Adrenal gland (tissue), 12 donors: ENCODE data around the gene EXOC6B. TPM values are rescaled to one million over a fixed set of nuclear protein-coding genes. Genes with fewer than 3 reads are reported as not detected.

Experiments
- DNase-seq, 7 donors: peaks; one replicate each; pipeline ENCODE4 v3.0.0-alpha.2; 2019 to 2020
- H3K27ac ChIP-seq, 5 donors: fragments of 200-600 bp; sonication (generic) in 4 of 5; 1 replicate in 3 of 5; 2 replicates in 2 of 5; pipeline versions ENCODE4 v1.5.1 to v1.8.0; 2016 to 2020; ENCODE audit warnings: mild to moderate bottlenecking in 1 of 5
- H3K27me3 ChIP-seq: fragments of 200-600 bp; 2 replicates; pipeline ENCODE4 v1.8.0; 2021
- H3K36me3 ChIP-seq, 2 donors: fragments of 200-600 bp; replicated peaks in 1 of 2; 1 replicate in 1 of 2; 2 replicates in 1 of 2; pipeline versions ENCODE4 v1.5.1 to v1.8.0; 2018 to 2022
- H3K4me1 ChIP-seq, 2 donors: fragments of 200-600 bp; replicated peaks in 1 of 2; 1 replicate in 1 of 2; 2 replicates in 1 of 2; pipeline versions ENCODE4 v1.5.1 to v1.8.0; 2018 to 2021
- H3K4me3 ChIP-seq, 4 donors: fragments of 200-600 bp; sonication (generic) in 3 of 4; one replicate each; pipeline ENCODE4 v1.5.1; 2016 to 2018
- H3K9me3 ChIP-seq, 3 donors: fragments of 200-600 bp; sonication (generic) in 1 of 3; replicated peaks in 1 of 3; 1 replicate in 2 of 3; 2 replicates in 1 of 3; pipeline versions ENCODE4 v1.5.1 to v1.8.0; 2016 to 2021
- POLR2A ChIP-seq, 2 donors: fragments of 450-650 bp; IDR thresholded peaks; one replicate each; pipeline ENCODE4 v1.6.1; 2017; ENCODE audit warnings: antibody characterized with exemption in 2 of 2, mild to moderate bottlenecking in 2 of 2, moderate library complexity in 1 of 2
- WGBS, 4 donors: extraction: QIAGEN DNeasy Blood & Tissue Kit in 2 of 4; methylation state at CpG; one replicate each; pipeline versions ENCODE4 v1.1.5 to v1.1.7; 2013 to 2017; 5-methylcytosine and 5-hydroxymethylcytosine counted together
- intact Hi-C, 2 donors: fragments of 100-400 bp; cut with DNase I; formaldehyde crosslinking; loops; one replicate each; pipeline versions ENCODE4 v1.14.1 to v1.15.0; 2022 to 2023
- polyA plus RNA-seq, 3 donors: library from polyadenylated mRNA; stranded (reverse); fragments of 200-250 nt in 2 of 3; fragments of 350-450 nt in 1 of 3; fragmentation: Illumina TruSeq in 1 of 3; extraction: RNeasy Lipid Tissue Mini Kit (QIAGEN cat#74804) in 1 of 3; gene quantifications; one replicate each; pipeline ENCODE4 v1.2.3, GENCODE V29; 2013 to 2014
- total RNA-seq, 9 donors: library from RNA; depleted of rRNA in 4 of 9; stranded (reverse); fragments of >200 nt in 4 of 9; fragments of 120-200 nt in 1 of 9; fragmentation: NEBNext Ultra II Directional in 1 of 9; extraction: Animal tissue kit (Norgen Biotek cat#: 25700) in 1 of 9; gene quantifications; one replicate each; pipeline versions ENCODE4 v1.1.0 to v1.2.4, GENCODE V29; 2013 to 2023
- TF ChIP-seq, protein P1 (sequence below), 6 experiments: fragments of 450-650 bp in 4 of 6; fragments of 200-600 bp in 2 of 6; sonication (generic) in 1 of 6; IDR thresholded peaks; 1 replicate in 5 of 6; 2 replicates in 1 of 6; pipeline versions ENCODE4 v1.5.1 to v1.8.0; 2016 to 2021; ENCODE audit warnings: antibody characterized with exemption in 6 of 6, mild to moderate bottlenecking in 2 of 6, moderate library complexity in 1 of 6
- donor health status: healthy with polysubstance abuse.
- donor health status: Bipolar disorder and iron deficiency.
- donor health status: DM: yes; HTN: yes; CAD: no.
- donor health status: DM: no; HTN: no; CAD: no.
- donor health status: DM: no; HTN: no; CAD: no.
- donor health status: DM: yes; HTN: yes; CAD: no.

Gene EXOC6B
- total and polyA plus RNA-seq, 12 donors: 6.0 to 92.6 (median 50.6) TPM

GRCh38 chr2:72788756-72789155, 37.1 kb downstream of the EXOC6B start:
- TF ChIP-seq, protein P1, sequence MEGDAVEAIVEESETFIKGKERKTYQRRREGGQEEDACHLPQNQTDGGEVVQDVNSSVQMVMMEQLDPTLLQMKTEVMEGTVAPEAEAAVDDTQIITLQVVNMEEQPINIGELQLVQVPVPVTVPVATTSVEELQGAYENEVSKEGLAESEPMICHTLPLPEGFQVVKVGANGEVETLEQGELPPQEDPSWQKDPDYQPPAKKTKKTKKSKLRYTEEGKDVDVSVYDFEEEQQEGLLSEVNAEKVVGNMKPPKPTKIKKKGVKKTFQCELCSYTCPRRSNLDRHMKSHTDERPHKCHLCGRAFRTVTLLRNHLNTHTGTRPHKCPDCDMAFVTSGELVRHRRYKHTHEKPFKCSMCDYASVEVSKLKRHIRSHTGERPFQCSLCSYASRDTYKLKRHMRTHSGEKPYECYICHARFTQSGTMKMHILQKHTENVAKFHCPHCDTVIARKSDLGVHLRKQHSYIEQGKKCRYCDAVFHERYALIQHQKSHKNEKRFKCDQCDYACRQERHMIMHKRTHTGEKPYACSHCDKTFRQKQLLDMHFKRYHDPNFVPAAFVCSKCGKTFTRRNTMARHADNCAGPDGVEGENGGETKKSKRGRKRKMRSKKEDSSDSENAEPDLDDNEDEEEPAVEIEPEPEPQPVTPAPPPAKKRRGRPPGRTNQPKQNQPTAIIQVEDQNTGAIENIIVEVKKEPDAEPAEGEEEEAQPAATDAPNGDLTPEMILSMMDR (IDR thresholded peaks at IDR 0.05): no peak
- no peak for TF ChIP-seq POLR2A (IDR thresholded peaks at IDR 0.05)
- WGBS, 4 donors: 93 to 100% (median 100%) methylated on average over 1 of the region's 1 CpG
- intact Hi-C loops: no loop called here

DNA sequence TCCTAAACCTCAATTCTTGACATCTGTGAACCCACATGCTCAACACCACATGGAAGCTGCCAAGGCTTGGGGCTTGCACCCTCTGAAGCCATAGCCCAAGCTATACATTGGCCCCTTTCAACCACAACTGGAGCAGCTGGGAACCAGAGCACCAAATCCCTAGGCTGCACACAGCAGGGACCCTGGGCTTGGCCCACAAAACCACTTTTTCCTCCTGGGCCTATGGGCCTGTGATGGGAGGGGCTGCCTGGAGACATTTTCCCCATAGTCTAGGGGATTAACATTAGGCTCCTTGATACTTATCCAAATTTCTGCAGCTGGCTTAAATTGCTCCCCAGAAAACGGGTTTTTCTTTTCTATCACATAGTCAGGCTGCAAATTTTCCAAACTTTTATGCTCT, 40.3 kb downstream of the EXOC6B start:
- Histone ChIP-seq H3K27me3 (no peaks in the 10 kb centered on the region), H3K9me3 (no peaks in the 10 kb centered on the region), H3K4me1 (peaks cover 0 to 18% of the 10 kb centered on the region in 2 donors), H3K27ac (no peak overlapping the region), H3K36me3 (no peaks in the 10 kb centered on the region), H3K4me3 (no peak overlapping the region)
- 88 to 93% (median 92%) methylated on average over 1 of the region's 1 CpG for WGBS, 4 donors
- intact Hi-C loops: no loop called here
- no peak for DNase-seq
- TF ChIP-seq, protein P1 (IDR thresholded peaks at IDR 0.05): no peak
- no peak for TF ChIP-seq POLR2A (IDR thresholded peaks at IDR 0.05)

More at GRCh38 chr2:72788756-72789155, 37.1 kb downstream of the EXOC6B start:
- Histone ChIP-seq H3K27ac (no peak overlapping the region), H3K36me3 (no peaks in the 10 kb centered on the region), H3K9me3 (no peaks in the 10 kb centered on the region), H3K4me1 (peaks cover 0 to 14% of the 10 kb centered on the region in 2 donors), H3K4me3 (no peak overlapping the region), H3K27me3 (no peaks in the 10 kb centered on the region)
- no peak for DNase-seq

DNA sequence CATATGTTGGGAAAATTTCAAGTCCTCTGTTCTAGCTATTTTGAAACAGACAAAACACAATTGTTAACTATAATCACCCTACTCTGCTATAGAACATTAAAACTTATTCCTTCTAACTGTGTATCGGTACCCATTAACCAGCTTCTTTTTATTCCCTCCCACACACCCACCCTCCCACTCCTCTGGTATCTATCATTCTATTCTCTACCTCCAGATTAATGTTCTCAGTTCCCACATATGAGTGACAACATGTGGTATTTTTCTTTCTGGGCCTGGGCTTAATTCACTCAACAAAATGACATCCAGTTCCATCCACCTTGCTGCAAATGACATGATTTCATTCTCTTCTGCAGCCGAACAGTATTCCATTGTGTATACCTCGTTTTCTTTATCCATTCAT, 43.3 kb downstream of the EXOC6B start:
- intact Hi-C loops: no loop called here
- Histone ChIP-seq H3K27me3 (no peaks in the 10 kb centered on the region), H3K36me3 (no peaks in the 10 kb centered on the region), H3K4me1 (peaks cover 0 to 10% of the 10 kb centered on the region in 2 donors), H3K4me3 (no peak overlapping the region), H3K9me3 (no peaks in the 10 kb centered on the region), H3K27ac (no peak overlapping the region)
- no peak for DNase-seq
- TF ChIP-seq POLR2A (IDR thresholded peaks at IDR 0.05): no peak
- TF ChIP-seq, protein P1 (IDR thresholded peaks at IDR 0.05): no peak
- 91 to 93% (median 91%) methylated on average over 3 of the region's 3 CpGs for WGBS, 4 donors

DNA sequence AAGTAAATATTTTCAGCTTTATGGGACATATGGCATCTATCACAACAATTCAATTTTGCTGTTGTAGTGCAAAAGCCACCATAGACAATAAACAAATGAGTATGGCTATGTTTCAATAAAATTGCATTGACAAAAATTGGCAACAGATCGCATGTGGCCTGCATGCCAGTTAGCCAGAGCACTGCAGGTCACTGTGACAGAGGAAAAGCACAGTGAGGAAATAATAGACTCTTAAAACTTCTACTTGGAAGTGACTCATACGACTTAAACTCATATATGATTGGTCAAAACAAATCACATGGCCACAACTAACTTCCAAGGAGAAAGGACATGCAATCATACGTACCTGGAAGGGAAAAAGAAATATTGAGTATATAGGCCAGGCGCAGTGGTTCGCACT, 44.4 kb downstream of the EXOC6B start:
- intact Hi-C loops: no loop called here
- Histone ChIP-seq H3K9me3 (no peaks in the 10 kb centered on the region), H3K27ac (no peak overlapping the region), H3K27me3 (no peaks in the 10 kb centered on the region), H3K4me3 (no peak overlapping the region), H3K4me1 (peaks cover 0 to 10% of the 10 kb centered on the region in 2 donors), H3K36me3 (no peaks in the 10 kb centered on the region)
- TF ChIP-seq POLR2A (IDR thresholded peaks at IDR 0.05): no peak
- TF ChIP-seq, protein P1 (IDR thresholded peaks at IDR 0.05): no peak
- DNase-seq: no peak
- 81 to 91% (median 83%) methylated on average over 5 of the region's 5 CpGs for WGBS, 4 donors
